Activated CD4-positive, CD25-positive, alpha-beta regulatory T cell (primary cell): ENCODE results near the gene C18orf32.
"Not testable (repeated sequence)": the region's sequence is repeated elsewhere in the genome, so short reads cannot be mapped to it uniquely, and the experiment has no call there.

ENCODE experiments used
- DNase-seq, 4 experiments: peaks; one replicate each; lab custom pipeline; 2025; lab: John Stamatoyannopoulos, UW

The C18orf32 gene

DNA sequence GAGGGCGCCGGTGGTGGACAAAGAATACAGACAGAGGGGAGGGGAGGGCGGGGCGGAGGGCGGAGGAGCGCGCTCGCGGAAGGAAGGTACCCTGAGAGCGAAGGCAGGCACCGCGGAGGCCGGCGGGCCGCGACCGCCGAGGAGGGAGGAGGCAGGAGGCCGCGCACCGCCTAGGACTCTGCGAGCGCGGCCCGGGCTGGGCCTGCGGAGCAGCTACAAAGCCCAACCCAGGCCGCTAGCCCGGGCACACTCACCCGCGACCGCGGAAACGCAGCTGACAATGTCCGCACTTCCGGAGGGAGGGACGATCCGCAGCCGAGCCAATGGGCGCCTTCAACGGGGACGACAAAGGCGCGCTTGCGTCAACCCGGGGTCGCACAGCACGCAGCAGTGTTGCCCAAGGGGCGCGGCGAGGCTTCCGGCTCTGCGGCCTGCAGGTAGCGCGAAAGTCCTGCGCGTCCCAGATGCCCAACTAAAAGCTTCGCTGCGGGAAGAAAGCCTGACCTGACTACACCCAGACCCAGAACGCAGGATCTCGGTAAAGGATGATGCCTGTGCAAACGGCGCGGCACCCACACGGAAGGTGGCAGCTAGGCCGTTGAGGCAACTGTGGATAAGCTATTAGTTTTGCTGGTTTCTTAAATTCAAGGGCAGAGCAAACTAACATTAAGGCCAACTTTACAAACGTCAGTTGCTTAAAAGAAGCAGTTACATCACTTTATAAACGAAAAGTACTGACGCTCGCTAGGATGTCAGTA lies at the start of gene C18orf32:
TSS of gene C18orf32 (minus strand) at position 282 of the 758 bp plus-strand sequence. CDS start 3,486 bp downstream, outside the sequence.
- peak; percentile 85 to 90 (median 88) for DNase-seq

DNA sequence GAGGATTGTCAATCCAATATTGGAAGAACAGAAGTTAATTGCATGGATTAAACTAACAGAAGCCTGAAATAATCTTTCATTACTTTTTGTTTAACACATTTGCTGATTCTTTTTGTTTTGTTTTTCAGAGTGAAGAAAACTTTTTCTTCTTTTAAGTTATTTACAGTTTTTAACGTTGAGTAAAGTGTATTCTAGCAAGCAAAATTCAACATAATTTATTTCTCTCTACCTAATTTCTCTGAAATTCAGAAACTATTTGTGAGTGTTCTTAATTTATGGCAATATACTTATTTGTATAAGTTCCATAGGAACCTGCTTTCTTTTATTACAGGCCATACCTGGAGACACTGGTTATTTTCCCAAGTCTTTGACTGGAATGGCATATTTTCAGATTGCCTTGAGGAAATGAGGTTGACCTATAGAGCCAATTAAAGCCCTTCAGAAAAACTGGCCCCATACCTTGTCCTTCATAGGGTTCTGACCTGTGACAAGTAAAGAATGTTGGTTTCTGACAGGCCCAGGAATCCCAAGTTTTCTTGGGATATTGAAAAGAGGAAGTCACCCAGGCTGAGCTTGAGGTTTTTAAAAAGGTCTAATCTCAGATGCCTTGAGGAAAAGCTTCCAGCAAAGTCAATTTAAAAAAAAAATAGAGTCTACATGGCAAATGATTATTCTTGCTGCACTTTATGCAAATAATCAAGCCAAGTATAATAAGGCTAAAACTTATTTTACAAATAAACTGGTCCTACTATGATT lies 48.0 kb upstream of the C18orf32 start:
- no peak for DNase-seq

DNA sequence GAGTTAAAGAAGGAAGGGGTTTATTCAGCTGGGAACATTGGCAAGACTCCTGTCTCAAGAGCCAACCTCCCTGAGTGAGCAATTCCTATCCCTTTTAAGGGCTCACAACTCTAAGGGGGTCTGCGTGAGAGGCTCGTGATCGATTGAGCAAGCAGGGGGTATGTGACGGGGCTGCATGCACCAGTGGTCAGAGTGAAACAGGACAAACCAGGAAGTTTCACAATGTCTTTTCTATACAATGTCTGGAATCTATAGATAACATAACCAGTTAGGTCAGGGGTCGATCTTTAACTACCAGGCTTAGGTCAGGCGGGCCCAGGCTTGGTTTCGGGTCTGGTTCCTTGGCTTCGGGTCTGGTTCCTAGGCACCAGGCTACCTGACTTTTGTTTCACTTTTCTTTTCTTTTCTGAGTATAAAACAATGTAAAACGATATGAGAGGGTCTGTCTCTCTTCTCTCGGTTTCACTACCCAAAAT lies 44.7 kb upstream of the C18orf32 start:
- no peak for DNase-seq

DNA sequence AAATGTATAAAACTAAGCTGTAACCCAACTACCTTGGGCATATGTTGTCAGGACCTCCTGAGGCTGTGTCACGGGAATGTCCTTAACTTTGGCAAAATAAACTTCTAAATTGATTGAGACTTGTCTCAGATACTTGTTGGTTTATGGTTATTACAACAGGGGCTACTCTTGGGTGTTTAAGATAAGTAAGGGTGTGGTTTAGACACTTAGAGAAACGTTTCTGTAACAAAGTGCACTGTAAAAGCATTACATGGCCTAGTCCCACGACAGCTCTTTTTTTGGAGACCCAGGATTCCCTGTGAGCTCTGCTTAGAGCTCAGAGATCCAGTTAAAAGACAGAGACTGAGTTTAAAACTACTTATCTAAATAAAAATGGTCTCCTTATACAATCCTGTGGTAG lies 42.6 kb upstream of the C18orf32 start:
- no peak for DNase-seq

DNA sequence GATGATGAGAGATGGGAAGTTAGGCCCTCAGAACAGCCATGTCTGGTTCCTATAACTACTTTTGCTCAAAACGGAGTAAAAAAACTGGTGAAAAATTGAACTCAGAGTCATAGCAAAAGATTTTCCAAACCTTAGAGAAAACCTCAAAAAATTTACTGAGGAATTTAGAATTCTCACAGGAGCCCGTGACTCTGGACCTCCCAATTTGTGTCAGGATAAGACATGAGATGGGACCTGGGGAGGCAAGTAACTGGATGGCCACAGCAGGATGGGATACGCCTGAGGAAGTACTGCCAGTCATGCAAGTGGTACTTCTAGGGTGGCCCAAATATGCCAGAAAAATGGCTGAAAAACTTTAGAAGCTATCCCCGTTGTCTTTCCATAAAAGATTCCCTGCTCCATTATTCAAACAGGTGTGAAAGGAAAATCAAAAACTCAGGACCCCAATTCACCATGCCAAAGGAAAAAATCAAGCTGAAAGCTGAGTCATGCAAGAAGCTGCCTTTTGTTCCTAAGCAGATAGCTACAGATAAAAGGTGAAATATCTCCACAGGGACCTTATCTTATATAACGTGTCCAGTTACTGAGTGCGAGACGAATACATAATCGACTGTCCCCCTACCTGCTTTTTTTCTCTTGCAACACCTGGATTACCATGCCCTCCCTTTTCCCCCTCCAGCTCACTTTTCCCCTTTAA lies 40.7 kb upstream of the C18orf32 start:
- no peak for DNase-seq

DNA sequence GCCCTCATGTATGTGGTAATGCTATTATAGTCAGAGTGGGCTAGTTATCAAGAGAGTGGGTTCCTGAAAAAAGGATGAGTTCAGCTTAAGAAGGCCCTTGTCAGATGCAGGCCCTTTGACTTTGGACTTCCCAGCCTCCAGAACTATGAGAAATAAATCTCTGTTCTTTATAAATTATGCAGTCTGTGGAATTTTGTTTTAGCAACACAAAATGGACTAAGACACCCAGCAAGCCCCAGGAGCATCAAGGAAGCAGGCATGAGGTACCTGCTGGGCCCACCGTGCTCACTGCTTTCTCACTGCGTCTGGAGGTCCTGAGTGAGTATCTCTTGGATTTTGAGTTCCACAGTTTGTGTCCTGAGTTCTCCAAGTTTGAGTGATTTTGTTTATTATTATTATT lies 38.9 kb upstream of the C18orf32 start:
- no peak for DNase-seq

DNA sequence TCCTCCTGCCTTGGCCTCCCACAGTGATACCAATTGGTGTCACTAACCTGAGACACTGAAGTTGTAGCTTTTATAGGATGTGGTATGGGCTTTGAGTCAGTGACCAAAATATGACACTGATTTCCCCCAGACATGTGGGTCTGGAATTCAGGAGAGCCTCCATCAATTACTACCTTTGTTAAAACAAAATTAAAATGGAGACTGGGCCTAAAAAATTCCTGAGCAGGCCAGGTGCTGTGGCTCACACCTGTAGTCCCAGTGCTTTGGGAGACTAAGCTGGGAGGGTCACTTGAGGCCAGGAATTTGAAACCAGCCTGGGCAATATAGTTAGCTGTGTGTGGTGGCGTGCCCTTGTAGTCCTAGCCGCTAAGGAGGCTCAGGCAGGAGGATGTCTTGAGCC lies 37.9 kb upstream of the C18orf32 start:
- DNase-seq = no peak

DNA sequence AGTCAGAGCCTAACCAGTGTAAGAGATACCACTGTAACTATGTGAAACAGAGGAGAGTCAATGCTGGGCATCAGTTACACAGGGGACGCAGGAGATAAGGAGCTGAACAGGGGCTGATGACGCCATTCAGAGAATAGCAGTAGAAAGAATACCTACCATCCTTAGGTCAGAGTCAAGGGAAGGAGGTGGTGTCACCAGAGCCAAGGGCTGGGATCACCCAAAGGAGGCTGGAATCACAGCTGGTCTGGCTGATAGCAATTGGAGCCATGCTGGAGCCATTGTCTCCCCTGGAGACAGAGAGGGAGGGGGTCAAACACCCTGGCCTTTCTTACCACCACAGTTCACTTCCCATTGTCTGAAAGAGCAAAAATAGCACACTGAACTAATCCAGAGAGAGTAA lies 37.3 kb upstream of the C18orf32 start:
- DNase-seq = no peak

DNA sequence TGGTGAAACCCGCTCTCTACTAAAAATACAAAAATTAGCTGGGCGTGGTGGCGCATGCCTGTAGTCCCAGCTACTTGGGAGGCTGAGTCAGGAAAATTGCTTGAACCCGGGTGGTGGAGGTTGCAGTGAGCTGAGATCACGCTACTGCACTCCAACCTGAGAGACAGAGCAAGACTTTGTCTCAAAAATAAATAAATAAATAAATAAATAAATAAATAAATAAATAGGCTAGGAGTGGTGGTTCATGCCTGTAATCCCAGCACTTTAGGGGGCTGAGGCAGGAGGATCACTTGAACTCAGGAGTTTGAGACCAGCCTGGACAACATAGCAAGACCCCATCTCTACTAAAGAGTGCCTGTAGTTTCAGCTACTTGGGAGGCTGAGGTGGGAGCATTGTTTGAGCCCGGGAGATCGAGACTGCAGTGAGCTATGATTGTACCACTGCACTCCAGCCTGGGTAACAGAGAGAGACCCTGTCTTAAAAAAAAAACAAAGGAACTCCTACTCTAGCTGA lies 36.6 kb upstream of the C18orf32 start:
- not testable (repeated sequence) for DNase-seq

DNA sequence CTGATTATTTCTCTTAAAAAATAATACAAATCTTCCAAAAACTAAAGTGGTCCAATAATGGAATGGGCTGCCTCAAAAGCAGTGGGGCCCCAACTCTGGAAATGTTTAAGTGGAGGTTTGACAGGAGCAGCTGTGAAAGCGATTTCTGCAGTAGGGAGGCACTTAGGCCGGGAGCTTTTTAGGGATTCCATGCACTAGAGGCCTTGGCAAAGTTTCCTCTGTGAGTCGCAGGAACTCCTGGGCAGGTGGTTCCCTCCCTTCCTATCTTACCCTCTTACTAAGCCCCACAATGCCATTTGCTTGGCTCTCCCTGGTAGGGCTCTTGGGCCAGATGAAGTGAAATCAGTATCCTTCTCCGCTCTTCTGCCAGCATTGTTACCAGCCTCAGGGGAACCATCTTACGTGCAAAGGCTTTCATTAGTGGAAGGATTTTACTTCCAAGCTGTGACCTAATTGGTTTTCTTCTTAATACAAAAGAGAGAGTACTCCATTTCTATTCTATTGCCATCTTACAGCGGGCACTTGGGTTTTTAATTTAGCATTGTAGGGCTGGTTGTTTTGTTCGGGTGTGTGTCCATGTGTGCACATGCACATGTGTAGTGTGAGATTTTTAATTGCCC lies 34.3 kb upstream of the C18orf32 start:
- DNase-seq = no peak

DNA sequence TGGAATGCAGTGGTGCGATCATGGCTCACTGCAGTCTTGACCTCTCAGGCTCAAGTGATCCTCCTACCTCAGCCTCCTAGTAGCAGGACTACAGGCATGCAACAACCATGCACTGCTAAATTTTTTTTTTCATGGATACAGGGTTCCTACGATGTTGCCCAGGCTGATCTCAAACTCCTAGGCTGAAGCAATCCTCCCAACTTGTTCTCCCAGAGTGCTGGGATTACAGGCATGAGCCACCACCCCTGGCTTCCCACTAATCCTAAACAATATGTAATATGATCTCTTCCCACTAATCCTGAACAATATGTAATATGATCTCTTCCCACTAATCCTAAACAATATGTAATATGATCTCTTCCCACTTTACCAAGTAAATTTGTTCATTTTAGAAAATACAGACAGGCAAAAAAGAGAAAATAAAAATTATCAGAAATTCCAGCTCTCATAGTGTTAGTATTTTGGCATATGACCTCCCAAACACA lies 33.7 kb upstream of the C18orf32 start:
- DNase-seq = no peak

DNA sequence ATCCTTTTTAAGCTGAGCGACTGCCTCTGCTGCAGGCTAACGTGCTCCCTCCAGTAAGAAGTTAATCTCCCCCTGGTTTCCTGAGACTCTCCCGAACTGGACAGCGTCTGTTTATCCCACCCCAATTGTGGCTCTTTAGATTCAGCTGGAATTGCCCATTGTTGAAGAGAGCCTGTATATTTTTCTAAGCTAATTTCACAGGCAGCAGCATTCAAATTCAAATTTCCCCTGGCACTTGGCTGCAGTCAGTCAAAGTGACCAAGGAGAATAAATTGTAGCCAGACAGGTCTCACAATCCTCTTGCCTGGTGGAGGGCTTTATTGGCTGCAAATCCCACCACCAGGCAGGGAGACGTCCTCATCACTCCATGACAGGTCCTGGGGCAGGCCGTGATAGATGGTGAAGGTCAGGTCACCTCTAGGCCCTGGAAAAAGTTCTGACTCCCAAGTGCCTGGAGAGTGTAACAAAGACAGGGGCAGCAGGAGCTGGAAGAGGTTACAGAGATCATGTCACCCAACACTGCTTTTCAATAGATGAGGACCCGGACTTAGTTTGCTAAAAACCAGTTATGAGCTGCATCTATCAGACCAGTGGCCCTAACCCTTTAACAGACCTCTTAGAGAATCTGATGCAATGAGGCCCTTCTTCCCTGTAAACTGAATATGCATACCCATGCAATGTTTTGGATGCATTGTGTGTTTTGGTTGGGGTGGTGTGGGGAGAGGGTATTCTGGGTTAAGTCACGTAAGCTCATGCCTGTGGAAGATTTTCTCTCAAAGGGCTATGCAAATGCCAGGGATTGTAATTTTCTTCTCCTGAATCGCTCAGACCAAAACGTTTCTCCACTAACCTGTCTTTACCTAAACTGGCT lies 32.3 kb upstream of the C18orf32 start:
- no peak for DNase-seq

DNA sequence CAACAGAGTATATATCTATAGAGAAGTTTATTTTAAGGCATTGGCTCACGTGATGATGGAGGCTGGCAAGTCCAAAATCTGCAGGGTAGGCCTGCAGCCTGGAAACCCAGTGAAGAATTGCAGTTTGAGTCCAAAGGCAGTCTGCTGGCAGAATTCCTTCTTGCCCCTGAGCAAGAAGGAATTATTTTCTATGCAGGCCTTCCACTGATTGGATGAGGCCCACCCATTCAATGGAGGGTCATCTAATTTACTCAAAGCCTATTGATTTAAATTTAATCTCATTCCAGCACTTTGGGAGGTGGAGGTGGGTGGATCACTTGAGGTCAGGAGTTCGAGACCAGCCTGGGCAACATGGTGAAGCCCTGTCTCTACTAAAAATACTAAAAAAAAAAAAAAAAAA lies 30.4 kb upstream of the C18orf32 start:
- DNase-seq = no peak

DNA sequence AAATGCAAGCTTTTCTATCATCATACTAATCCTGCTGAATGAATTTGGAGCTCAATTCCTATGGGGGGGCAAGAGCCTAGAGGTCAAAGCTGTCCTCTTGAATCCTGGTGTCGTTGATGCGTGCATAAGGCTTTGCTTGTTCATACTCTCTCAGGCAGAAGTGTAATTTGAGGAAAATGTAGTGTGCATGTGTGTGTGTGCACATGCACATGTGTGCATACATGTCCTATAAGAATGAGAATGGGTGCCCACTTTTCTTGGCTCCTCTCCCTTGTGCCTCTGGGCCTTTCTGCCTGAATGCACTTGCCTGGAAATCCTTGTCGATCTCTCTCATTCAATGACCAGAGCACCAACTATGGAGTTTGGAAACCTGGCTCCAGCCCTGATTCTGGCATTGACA lies 28.5 kb upstream of the C18orf32 start:
- DNase-seq = no peak

DNA sequence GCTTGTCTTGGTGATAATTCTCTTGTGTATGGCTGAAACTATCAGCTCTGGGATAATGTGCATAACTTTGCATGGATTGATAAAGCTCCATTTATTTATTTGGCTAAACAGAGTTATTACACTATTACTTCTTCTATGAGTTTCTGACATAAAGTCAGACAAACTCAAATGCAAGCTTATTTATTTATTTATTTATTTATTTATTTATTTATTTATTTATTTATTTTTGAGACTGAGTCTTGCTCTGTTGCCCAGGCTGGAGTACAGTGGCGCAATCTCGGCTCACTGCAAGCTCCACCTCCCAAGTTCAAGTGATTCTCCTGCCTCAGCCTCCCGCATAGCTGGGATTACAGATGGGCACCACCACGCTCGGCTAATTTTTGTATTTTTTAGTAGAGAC lies 28.0 kb upstream of the C18orf32 start:
- DNase-seq = not testable (repeated sequence)

DNA sequence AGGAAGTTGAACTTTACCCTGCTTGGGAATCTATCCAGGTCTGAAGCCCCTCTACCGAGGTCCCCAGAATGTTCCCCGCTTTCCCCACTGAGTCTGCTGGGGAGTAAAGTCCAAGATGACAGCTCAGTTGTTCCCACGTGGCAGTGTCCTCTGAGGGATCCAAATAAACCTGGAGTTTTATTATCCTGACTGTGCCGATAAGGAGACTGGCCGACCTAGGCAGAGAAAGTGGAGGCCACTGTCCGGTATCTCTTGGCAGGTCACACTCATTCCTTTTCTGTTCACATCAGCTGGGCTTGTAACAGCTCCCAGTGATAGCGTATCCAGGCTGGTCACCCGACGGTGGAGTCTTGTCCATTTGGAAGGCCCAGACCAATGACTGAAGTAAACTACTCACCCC lies 27.5 kb upstream of the C18orf32 start:
- no peak for DNase-seq

DNA sequence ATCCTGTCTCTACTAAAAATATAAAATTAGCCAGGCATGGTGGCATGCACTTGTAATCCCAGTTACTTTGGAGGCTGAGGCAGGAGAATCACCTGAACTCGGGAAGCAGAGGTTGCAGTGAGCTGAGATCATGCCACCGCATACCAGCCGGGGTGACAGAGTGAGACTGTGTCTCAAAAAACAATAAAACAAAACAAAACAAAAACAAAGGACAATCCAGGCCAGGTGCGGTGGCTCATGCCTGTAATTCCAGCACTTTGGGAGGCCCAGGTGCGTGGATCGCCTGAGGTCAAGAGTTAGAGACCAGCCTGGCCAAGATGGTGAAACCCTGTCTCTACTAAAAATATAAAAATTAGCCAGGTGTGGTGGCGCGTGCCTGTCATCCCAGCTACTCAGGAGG lies 25.8 kb upstream of the C18orf32 start:
- DNase-seq = not testable (repeated sequence)

DNA sequence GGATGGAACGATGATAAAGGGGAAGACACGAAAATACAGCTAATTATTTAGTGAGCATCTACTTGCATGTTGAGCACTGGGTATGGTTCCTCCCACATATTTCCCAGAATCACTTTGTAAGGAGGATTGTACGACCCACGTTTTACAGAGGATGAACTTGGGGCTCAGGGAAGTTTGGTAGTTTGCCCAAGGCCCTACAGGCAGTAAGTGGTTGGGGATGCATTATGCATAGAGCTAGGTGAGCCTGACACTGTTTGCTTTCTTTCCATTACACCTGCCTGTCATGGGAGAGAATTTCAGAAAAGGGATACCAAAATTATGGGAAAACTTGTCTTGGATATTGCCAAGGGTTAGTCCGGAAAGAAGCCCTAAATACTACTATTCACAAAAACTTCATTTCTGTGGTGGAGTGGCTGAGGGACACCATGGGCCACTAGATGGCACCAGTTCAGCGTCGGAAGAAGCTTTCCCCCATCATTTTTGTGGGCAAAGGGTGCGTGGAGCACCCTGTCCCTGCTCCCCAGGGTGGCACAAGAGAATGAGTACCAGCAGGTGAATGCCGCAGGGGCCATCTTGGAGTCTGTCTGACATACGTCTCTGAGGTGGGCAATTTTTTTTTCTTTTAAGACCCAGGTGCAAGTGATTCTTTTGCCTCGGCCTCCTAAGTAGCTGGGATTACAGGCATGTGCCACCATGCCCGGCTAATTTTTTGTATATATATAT lies 23.5 kb upstream of the C18orf32 start:
- DNase-seq = peak; percentile 9 to 31 (median 19)

DNA sequence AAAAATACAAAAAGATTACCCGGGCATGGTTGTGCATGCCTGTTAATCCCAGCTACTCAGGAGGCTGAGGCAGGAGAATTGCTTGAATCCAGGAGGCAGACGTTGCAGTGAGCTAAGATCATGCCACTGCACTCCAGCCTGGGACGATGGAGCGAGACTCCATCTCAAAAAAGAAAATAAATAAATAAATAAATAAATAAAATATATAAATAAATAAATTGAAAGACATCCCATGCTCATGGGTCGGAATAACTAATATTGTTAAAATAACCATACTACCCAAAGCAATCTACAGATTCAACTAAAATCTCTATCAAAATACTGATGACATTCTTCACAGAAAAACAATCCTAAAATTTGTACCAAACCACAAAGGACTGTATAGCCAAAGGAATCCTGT lies 19.4 kb upstream of the C18orf32 start:
- DNase-seq = not testable (repeated sequence)

DNA sequence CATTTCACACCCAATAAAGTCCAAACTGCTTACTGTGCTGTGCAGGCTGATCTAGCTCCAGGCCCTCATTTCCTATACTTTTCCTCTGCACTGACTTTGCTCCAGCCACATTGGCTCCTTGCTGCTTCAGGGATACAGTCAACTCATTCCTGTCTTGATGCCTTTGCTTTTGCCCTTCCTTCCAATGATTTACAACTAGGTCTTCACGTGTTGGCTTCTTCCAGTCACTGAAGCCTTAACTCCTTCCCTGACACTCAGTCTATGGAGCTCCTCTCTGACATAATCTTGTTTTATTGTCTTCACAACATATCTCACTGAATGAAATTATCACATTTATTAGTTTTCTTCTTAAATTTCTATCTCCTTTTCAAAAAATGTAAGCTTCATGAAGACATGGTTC lies 16.9 kb upstream of the C18orf32 start:
- DNase-seq = no peak
